ENCODE results near the gene SNAPC4.
"Not testable (repeated sequence)": the region's sequence is repeated elsewhere in the genome, so short reads cannot be mapped to it uniquely, and the experiment has no call there.

SNAPC4 gene

GRCh38 chr9:136412962-136413361 lies 13.0 kb upstream of the SNAPC4 start:
- TF ChIP-seq CTCF (IDR thresholded peaks at IDR 0.05; ENCODE audit: low read depth, low read length) = no peak
- DNase-seq (ENCODE audit: extremely low read depth, low read depth) = no peak

GRCh38 chr9:136411378-136411777 lies 11.4 kb upstream of the SNAPC4 start:
- TF ChIP-seq CTCF (IDR thresholded peaks at IDR 0.05; ENCODE audit: low read depth, low read length) = no peak
- no peak for DNase-seq (ENCODE audit: extremely low read depth, low read depth)

GRCh38 chr9:136410500-136411287 lies 10.7 kb upstream of the SNAPC4 start, which contains the start of the genes ENTR1 and PMPCA:
Gene ENTR1, minus strand, starts transcription at chr9:136410614. Its CDS starts 217 bp downstream, at chr9:136410397.
Gene PMPCA, plus strand, starts transcription at chr9:136410658. Its CDS starts 11 bp downstream, at chr9:136410669.
- no peak for TF ChIP-seq CTCF (IDR thresholded peaks at IDR 0.05; ENCODE audit: low read depth, low read length)
- peak; percentile 49 for DNase-seq (ENCODE audit: extremely low read depth, low read depth)

- no peak for DNase-seq (ENCODE audit: extremely low read depth, low read depth)
- no peak for TF ChIP-seq CTCF (IDR thresholded peaks at IDR 0.05; ENCODE audit: low read depth, low read length)
These were observed 9.8 kb upstream of the SNAPC4 start for GRCh38 chr9:136409557-136410455.

- DNase-seq (ENCODE audit: extremely low read depth, low read depth) = no peak
- TF ChIP-seq CTCF (IDR thresholded peaks at IDR 0.05; ENCODE audit: low read depth, low read length) = no peak
These were observed 7.9 kb upstream of the SNAPC4 start for GRCh38 chr9:136407911-136408310.

- not testable (repeated sequence) for DNase-seq (ENCODE audit: extremely low read depth, low read depth)
These were observed 7.1 kb upstream of the SNAPC4 start for GRCh38 chr9:136407061-136407460.

GRCh38 chr9:136405904-136406303 lies 5.9 kb upstream of the SNAPC4 start:
- not testable (repeated sequence) for DNase-seq (ENCODE audit: extremely low read depth, low read depth)

- TF ChIP-seq CTCF (IDR thresholded peaks at IDR 0.05; ENCODE audit: low read depth, low read length) = no peak
- no peak for DNase-seq (ENCODE audit: extremely low read depth, low read depth)
These were observed 5.5 kb upstream of the SNAPC4 start for GRCh38 chr9:136405481-136405880.

Data from AG09319 (cell line).